NCI-H2107 (cell line): ENCODE measurements around the gene MTA3.

ENCODE experiments used
- DNase-seq: peaks from one replicate; lab custom pipeline; 2025; lab: John Stamatoyannopoulos, UW

MTA3 gene

GRCh38 chr2:42733852-42734251 is 165.4 kb downstream of the MTA3 start:
- DNase-seq: no peak

- DNase-seq: no peak
Measured at GRCh38 chr2:42736598-42737322, 168.3 kb downstream of the MTA3 start.

- no peak for DNase-seq
Measured at GRCh38 chr2:42741140-42741539, 172.7 kb downstream of the MTA3 start.

GRCh38 chr2:42742740-42743658 is 174.6 kb downstream of the MTA3 start:
- DNase-seq: no peak

- no peak for DNase-seq
Measured at GRCh38 chr2:42743659-42743990, 175.2 kb downstream of the MTA3 start.

- no peak for DNase-seq
Measured at GRCh38 chr2:42744545-42745082, 176.2 kb downstream of the MTA3 start.

GRCh38 chr2:42747422-42747821 is 179.0 kb downstream of the MTA3 start:
- DNase-seq: no peak

GRCh38 chr2:42748840-42749239 is 180.4 kb downstream of the MTA3 start:
- DNase-seq: no peak

- DNase-seq: no peak
Measured at GRCh38 chr2:42752314-42752713, 183.9 kb downstream of the MTA3 start.

- no peak for DNase-seq
Measured at GRCh38 chr2:42752816-42753813, 184.7 kb downstream of the MTA3 start.

- peak; percentile 29 for DNase-seq
Measured at GRCh38 chr2:42754021-42754775, 185.8 kb downstream of the MTA3 start.

- DNase-seq: no peak
Measured at GRCh38 chr2:42754776-42755140, 186.3 kb downstream of the MTA3 start.

GRCh38 chr2:42755191-42755880 is 186.9 kb downstream of the MTA3 start:
- DNase-seq: no peak

- DNase-seq: no peak
Measured at GRCh38 chr2:42756150-42756775, 187.8 kb downstream of the MTA3 start.

- DNase-seq: no peak
Measured at GRCh38 chr2:42756966-42757513, 188.6 kb downstream of the MTA3 start.

GRCh38 chr2:42757981-42758740 is 189.7 kb downstream of the MTA3 start:
- DNase-seq: no peak

- no peak for DNase-seq
Measured at GRCh38 chr2:42758751-42759150, 190.3 kb downstream of the MTA3 start.

- DNase-seq: no peak
Measured at GRCh38 chr2:42761554-42761953, 193.1 kb downstream of the MTA3 start.

GRCh38 chr2:42762155-42762554 is 193.7 kb downstream of the MTA3 start:
- DNase-seq: no peak
